ENCODE data around the gene FEZF1.
"Not testable (repeated sequence)": the region's sequence is repeated elsewhere in the genome, so short reads cannot be mapped to it uniquely, and the experiment has no call there.

Gene FEZF1

DNA sequence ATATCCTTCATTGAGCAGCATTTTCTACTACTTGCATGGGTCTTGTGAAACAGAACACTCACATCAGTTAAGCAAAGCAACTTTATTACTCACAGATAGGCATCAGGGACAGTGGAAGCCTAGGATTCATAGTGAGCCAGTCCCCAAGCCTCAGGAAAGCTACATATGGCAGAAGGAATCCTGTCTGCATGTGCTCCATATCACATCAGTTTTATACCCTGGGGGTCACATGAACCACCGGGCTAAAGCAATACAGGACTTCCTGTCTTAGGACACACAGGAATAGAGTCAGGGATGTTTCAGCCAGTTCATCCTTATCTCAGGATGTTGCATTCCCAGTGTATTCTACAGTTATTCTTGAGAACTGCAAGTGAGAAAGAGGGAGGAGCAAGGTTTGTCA, 15.1 kb downstream of the FEZF1 start:
- DNase-seq (ENCODE audit: extremely low spot score, insufficient read length, low read depth) = no peak
- FAIRE-seq = no peak

DNA sequence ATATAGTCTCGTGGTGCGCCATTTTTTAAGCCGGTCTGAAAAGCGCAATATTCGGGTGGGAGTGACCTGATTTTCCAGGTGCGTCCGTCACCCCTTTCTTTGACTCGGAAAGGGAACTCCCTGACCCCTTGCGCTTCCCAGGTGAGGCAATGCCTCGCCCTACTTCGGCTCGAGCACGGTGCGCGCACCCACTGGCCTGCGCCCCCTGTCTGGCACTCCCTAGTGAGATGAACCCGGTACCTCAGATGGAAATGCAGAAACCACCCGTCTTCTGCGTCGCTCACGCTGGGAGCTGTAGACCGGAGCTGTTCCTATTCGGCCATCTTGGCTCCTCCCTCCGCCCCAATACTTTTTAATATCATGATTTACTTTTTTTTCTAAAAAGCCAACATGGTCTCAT, 19.9 kb downstream of the FEZF1 start:
- DNase-seq (ENCODE audit: extremely low spot score, insufficient read length, low read depth) = not testable (repeated sequence)

GRCh38 chr7:122273117-122273516, 31.4 kb downstream of the FEZF1 start:
- DNase-seq (ENCODE audit: extremely low spot score, insufficient read length, low read depth) (no peak), FAIRE-seq (no peak)

More for the DNA sequence above, 19.9 kb downstream of the FEZF1 start:
- FAIRE-seq = not testable (repeated sequence)

DNA sequence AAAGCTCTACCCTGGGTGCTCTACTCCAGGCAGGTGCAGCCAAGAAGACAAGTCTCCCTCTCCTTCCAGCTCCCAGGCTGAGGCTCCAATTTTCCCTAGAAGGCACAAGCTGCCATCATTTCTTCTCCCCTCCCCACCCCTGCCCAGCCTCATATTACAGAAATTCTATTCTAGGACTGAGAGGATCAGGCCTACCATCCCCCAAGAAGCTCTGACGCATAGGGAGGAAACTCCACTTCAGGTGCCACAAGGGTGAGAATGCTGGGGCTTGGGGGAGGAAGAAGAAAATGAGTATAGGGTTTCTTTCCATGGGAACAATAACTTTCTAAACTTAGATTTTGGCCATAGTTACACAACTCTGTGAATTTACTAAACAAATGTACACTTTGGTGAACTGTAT, 35.3 kb downstream of the FEZF1 start:
- FAIRE-seq = no peak
- no peak for DNase-seq (ENCODE audit: extremely low spot score, insufficient read length, low read depth)

DNA sequence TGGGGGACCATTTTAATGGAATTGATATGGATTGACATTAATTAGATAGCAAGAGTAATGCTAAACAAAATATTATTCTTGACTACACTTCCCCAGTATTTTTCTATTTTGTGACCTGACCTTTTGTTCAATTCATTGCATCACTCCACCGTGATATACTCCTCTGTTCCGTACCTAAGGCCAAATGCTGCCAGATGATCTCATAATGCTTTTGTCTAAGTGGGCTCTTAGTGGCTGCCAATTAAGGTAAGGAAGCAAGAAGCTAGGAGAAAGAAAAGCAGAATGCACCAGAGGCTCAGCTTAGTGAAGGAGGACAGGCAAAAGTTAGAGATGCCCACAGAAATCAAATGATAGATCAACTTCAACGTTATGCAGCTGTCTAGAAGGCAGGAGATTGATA, 36.4 kb downstream of the FEZF1 start:
- FAIRE-seq (no peak), DNase-seq (ENCODE audit: extremely low spot score, insufficient read length, low read depth) (no peak)

DNA sequence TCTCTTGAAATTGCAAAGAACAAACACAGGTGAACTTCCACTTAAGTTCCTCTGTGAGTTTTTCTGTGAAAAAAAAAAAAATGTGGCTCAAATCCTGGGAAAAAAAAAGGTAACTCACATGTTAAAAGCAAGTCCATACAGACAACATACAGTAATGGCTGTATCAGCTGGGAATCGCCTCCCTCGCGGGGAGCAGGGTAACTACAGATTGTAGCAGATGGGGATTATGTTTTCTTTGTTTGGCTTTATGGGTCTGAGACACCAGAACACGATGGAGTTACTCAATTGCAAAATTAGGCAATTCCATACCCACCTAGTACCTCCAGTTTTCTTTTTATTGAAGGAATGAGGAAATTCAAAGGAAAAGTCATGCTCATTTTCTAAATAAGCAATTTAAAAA, 42.3 kb downstream of the FEZF1 start:
- FAIRE-seq = no peak
- DNase-seq (ENCODE audit: extremely low spot score, insufficient read length, low read depth) = no peak

DNA sequence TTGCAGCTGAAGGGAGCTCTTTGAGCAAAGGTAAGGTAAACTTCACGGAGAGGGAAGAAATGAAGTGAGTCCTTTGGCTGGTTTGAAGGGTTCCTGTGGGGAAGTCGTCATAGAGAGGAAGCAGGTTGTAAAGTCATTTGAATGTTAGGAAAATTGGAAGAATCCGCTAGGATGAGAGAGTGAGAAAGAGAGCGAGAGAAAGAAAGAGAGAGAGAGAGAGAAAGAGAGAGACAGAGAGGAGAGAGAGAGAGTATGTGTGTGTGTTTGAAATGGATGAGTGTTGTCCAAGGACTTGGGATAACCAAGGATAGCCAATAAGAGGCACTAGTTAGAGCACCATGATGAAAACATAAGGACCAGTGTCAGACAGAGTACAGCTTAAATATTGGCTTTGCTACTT, 43.1 kb downstream of the FEZF1 start:
- FAIRE-seq = no peak
- DNase-seq (ENCODE audit: extremely low spot score, insufficient read length, low read depth) = no peak

- no peak for DNase-seq (ENCODE audit: extremely low spot score, insufficient read length, low read depth)
- no peak for FAIRE-seq
Measured at GRCh38 chr7:122261016-122261415, 43.5 kb downstream of the FEZF1 start.

DNA sequence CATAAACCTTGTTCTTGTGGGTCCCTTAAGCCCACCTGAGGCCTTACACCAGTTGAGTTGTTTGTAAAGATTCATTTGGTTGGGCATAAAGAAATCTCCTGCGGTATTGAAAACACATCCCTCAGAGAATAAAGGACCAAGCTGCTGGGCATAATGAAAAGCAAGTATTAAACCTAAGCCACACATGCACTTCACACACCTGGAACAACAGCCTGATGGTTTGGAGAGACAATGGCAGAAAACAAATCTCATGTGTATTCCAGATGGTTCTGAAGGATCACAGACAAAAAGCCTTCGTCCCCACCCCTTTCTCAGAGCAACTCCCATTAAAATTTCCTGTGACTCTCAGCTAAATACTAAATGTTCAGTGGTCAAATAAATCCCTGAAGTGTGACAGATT, 44.2 kb downstream of the FEZF1 start:
- no peak for FAIRE-seq
- DNase-seq (ENCODE audit: extremely low spot score, insufficient read length, low read depth) = no peak

GRCh38 chr7:122258971-122259370, 45.6 kb downstream of the FEZF1 start:
- no peak for FAIRE-seq
- no peak for DNase-seq (ENCODE audit: extremely low spot score, insufficient read length, low read depth)

DNA sequence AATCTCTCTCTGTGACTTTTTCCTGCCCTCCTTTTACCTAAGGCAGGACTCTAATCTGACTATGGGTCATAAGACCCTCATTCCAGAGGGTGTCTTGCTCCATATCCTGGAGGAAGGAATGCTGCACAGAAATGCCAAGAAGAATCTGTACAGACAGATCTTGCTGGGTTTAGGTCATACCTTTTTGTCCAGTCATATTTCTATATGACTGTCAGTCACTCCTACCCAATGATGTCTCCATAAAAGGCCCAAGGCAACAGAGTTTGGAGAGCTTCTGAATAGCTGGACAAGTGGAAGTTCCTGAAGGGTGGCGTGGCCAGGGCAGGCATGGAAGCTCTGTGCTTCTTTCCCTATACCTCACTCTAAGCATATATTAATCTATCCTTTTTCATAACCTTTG, 47.5 kb downstream of the FEZF1 start:
- DNase-seq (ENCODE audit: extremely low spot score, insufficient read length, low read depth) = no peak
- FAIRE-seq = no peak

GRCh38 chr7:122256046-122256445, 48.5 kb downstream of the FEZF1 start:
- FAIRE-seq = no peak

GRCh38 chr7:122255454-122255853, 49.1 kb downstream of the FEZF1 start:
- DNase-seq (ENCODE audit: extremely low spot score, insufficient read length, low read depth) (no peak), FAIRE-seq (no peak)

More at GRCh38 chr7:122256046-122256445, 48.5 kb downstream of the FEZF1 start:
- DNase-seq (ENCODE audit: extremely low spot score, insufficient read length, low read depth) = no peak

Data from GM18507 (cell line).